Measurements from ENCODE around the gene AMY2A.
"Not testable (repeated sequence)": the region's sequence is repeated elsewhere in the genome, so short reads cannot be mapped to it uniquely, and the experiment has no call there.

The AMY2A gene

GRCh38 chr1:103616362-103616761, 865 bp upstream of the AMY2A start:
- DNase-seq (ENCODE audit: low read depth) = no peak
- H3K4me3 ChIP-seq (ENCODE audit: control insufficient read depth, low read depth, low read length) = no peak overlapping the region
- TF ChIP-seq CTCF (IDR thresholded peaks at IDR 0.05; ENCODE audit: control insufficient read depth, insufficient read depth, low read depth, low read length, missing control alignments) = no peak

- DNase-seq (ENCODE audit: low read depth); H3K4me3 ChIP-seq (ENCODE audit: control insufficient read depth, low read depth, low read length): not testable (repeated sequence)
Measured at GRCh38 chr1:103627436-103627835, 10.2 kb downstream of the AMY2A start.

GRCh38 chr1:103641194-103641593, 24.0 kb downstream of the AMY2A start:
- not testable (repeated sequence) for DNase-seq (ENCODE audit: low read depth); H3K4me3 ChIP-seq (ENCODE audit: control insufficient read depth, low read depth, low read length)

- not testable (repeated sequence) for DNase-seq (ENCODE audit: low read depth); H3K4me3 ChIP-seq (ENCODE audit: control insufficient read depth, low read depth, low read length)
Measured at GRCh38 chr1:103643908-103644307, 26.7 kb downstream of the AMY2A start.

GRCh38 chr1:103650305-103650704, 33.1 kb downstream of the AMY2A start:
- H3K4me3 ChIP-seq (ENCODE audit: control insufficient read depth, low read depth, low read length); DNase-seq (ENCODE audit: low read depth): not testable (repeated sequence)

- not testable (repeated sequence) for DNase-seq (ENCODE audit: low read depth); H3K4me3 ChIP-seq (ENCODE audit: control insufficient read depth, low read depth, low read length)
Measured at GRCh38 chr1:103650889-103651288, 33.7 kb downstream of the AMY2A start.

- DNase-seq (ENCODE audit: low read depth) = not testable (repeated sequence)
Measured at GRCh38 chr1:103654133-103654532, 36.9 kb downstream of the AMY2A start.

GRCh38 chr1:103655460-103655859, 38.2 kb downstream of the AMY2A start, which contains the start of gene AMY1A:
Gene AMY1A (plus strand): TSS chr1:103655760. CDS start chr1:103656331, 571 bp downstream.
- DNase-seq (ENCODE audit: low read depth); H3K4me3 ChIP-seq (ENCODE audit: control insufficient read depth, low read depth, low read length): not testable (repeated sequence)

More at GRCh38 chr1:103654133-103654532, 36.9 kb downstream of the AMY2A start:
- H3K4me3 ChIP-seq (ENCODE audit: control insufficient read depth, low read depth, low read length) = not testable (repeated sequence)

All from AG09309 (cell line).